Muscle of arm (tissue), 12 donors: ENCODE results near the gene SMIM31. TPM values are rescaled to one million over a fixed set of nuclear protein-coding genes. Genes with fewer than 3 reads are reported as not detected.

ENCODE experiments used
- DNase-seq: peaks from one replicate; pipeline ENCODE4 v3.0.0-alpha.2; 2013
- polyA plus RNA-seq, 12 donors: library from polyadenylated mRNA; unstranded; fragments of 120-200 nt; gene quantifications; one replicate each; pipeline ENCODE4 v1.2.1, GENCODE V29; 2013; ENCODE audit not compliant: insufficient read length in 12 of 12

SMIM31 gene
- polyA plus RNA-seq, 12 donors, result 0.05 to 0.06 TPM; not detected in 10

- no peak for DNase-seq
These were observed 26.9 kb downstream of the SMIM31 start for GRCh38 chr4:164780839-164781238.

- no peak for DNase-seq
These were observed 30.0 kb downstream of the SMIM31 start for GRCh38 chr4:164783976-164784375.

- DNase-seq, result no peak
These were observed 35.1 kb downstream of the SMIM31 start for GRCh38 chr4:164789047-164789446.

- DNase-seq, result no peak
These were observed 36.3 kb downstream of the SMIM31 start for GRCh38 chr4:164790249-164790648.

- DNase-seq, result no peak
These were observed 45.5 kb downstream of the SMIM31 start for GRCh38 chr4:164799410-164799809.

GRCh38 chr4:164800786-164801185, 46.9 kb downstream of the SMIM31 start:
- DNase-seq, result no peak

- DNase-seq, result no peak
These were observed 48.5 kb downstream of the SMIM31 start for GRCh38 chr4:164802301-164802901.

- DNase-seq, result no peak
These were observed 49.8 kb downstream of the SMIM31 start for GRCh38 chr4:164803702-164804101.

GRCh38 chr4:164807611-164808010, 53.7 kb downstream of the SMIM31 start:
- DNase-seq, result no peak

- no peak for DNase-seq
These were observed 59.6 kb downstream of the SMIM31 start for GRCh38 chr4:164813554-164813953.

- no peak for DNase-seq
These were observed 61.8 kb downstream of the SMIM31 start for GRCh38 chr4:164815711-164816110.

- no peak for DNase-seq
These were observed 65.4 kb downstream of the SMIM31 start for GRCh38 chr4:164819366-164819765.

GRCh38 chr4:164821711-164822110, 67.8 kb downstream of the SMIM31 start:
- no peak for DNase-seq

- no peak for DNase-seq
These were observed 70.7 kb downstream of the SMIM31 start for GRCh38 chr4:164824581-164824980.

GRCh38 chr4:164828955-164829354, 75.0 kb downstream of the SMIM31 start:
- DNase-seq, result peak; percentile 5

GRCh38 chr4:164846566-164846965, 92.6 kb downstream of the SMIM31 start:
- DNase-seq, result peak; percentile 1

- DNase-seq, result peak; percentile 1
These were observed 93.1 kb downstream of the SMIM31 start for GRCh38 chr4:164847016-164847415.

GRCh38 chr4:164847967-164848649, 94.2 kb downstream of the SMIM31 start:
- no peak for DNase-seq

Other genes with a start within 250 kb of the SMIM31 start
- 1 to 10 TPM in 3 of 12 donors, under 1 TPM in 8, not detected in 1; 0.05 to 4.0 (median 0.36) TPM for gene APELA, start 123.0 kb downstream of the SMIM31 start, polyA plus RNA-seq
- 1 to 10 TPM in 11 of 12 donors, not detected in 1; 2.2 to 7.7 (median 3.3) TPM for gene TRIM61, start 223.5 kb downstream of the SMIM31 start, polyA plus RNA-seq